Gastrocnemius medialis (tissue), 4 donors: ENCODE data around the gene ARHGAP9.

ENCODE experiments used
- POLR2A ChIP-seq, 2 donors: fragments of 450-650 bp; IDR thresholded peaks; one replicate each; pipeline ENCODE4 v1.6.1; 2017; ENCODE audit warnings: antibody characterized with exemption in 2 of 2, mild to moderate bottlenecking in 2 of 2, moderate library complexity in 2 of 2
- TF ChIP-seq, protein P1 (sequence below), 5 experiments: fragments of 450-650 bp in 3 of 5; fragments of 200-600 bp in 2 of 5; sonication (generic) in 2 of 5; IDR thresholded peaks in 4 of 5; conservative IDR thresholded peaks in 1 of 5; 1 replicate in 4 of 5; 2 replicates in 1 of 5; pipeline ENCODE4 v1.5.1; 2016 to 2019; ENCODE audit warnings: antibody characterized with exemption in 5 of 5, mild to moderate bottlenecking in 3 of 5, moderate library complexity in 3 of 5

DNA sequence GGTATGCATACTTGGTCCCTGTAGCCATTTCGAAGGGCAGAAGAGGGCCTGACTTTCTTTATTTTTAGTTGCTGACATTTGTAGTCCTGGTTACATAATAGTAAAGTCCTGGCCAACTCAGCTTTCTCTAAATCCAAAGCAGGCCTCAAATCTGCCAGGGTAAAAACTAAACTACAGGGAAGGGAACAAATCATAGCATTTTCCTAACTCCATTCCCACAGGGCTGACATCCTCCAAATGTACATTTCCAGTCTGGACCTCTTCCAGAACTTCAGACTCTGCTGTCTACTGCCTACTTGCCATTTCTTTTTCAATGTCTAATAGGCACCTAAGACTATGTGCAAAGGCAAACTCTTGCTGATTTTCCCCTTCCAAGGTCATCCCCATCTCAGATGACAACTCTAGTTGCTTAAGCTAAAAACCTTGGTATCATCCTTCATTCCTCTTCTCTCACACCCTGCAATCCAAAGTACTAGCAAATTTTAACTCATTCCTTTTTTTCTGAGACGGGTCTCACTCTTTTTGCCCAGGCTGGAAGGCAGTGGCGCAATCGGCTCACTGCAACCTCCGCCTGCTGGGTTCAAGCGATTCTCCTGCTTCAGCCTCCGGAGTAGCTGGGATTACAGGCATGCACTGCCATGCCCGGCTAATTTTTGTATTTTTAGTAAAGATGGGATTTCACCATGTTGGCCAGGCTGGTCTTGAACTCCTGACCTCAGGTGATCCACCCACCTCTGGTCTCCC is 38.7 kb upstream of the ARHGAP9 start:
- TF ChIP-seq, protein P1, sequence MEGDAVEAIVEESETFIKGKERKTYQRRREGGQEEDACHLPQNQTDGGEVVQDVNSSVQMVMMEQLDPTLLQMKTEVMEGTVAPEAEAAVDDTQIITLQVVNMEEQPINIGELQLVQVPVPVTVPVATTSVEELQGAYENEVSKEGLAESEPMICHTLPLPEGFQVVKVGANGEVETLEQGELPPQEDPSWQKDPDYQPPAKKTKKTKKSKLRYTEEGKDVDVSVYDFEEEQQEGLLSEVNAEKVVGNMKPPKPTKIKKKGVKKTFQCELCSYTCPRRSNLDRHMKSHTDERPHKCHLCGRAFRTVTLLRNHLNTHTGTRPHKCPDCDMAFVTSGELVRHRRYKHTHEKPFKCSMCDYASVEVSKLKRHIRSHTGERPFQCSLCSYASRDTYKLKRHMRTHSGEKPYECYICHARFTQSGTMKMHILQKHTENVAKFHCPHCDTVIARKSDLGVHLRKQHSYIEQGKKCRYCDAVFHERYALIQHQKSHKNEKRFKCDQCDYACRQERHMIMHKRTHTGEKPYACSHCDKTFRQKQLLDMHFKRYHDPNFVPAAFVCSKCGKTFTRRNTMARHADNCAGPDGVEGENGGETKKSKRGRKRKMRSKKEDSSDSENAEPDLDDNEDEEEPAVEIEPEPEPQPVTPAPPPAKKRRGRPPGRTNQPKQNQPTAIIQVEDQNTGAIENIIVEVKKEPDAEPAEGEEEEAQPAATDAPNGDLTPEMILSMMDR (IDR thresholded peaks at IDR 0.05 in 4 of 5, conservative IDR thresholded peaks at IDR 0.05 in 1 of 5): no peak
- TF ChIP-seq POLR2A (IDR thresholded peaks at IDR 0.05): no peak
